AG04450 (cell line): ENCODE measurements around the gene TAT. TPM values are rescaled to one million over a fixed set of nuclear protein-coding genes. Genes with fewer than 3 reads are reported as not detected.

Experiments used
- CTCF ChIA-PET: fragments of 300-600, 350-600 bp; formaldehyde crosslinking; extraction: SDS; loops from one replicate; lab custom pipeline; 2022; ENCODE audit warnings: antibody characterized with exemption, inconsistent platforms; lab: Charles Lee
- POLR2A ChIA-PET: fragments of 350-600 bp; formaldehyde crosslinking; extraction: SDS; loops from one replicate; lab custom pipeline; 2021; ENCODE audit warnings: antibody characterized with exemption, inconsistent platforms; lab: Yijun Ruan, JAX
- DNase-seq: peaks from one replicate; pipeline ENCODE4 v3.0.0-alpha.2; 2011; ENCODE audit warnings: low read depth, low spot score
- H3K27ac ChIP-seq: one replicate; pipeline ENCODE4 v1.5.1; 2012; ENCODE audit warnings: low read depth, low read length, control low read depth
- H3K27me3 ChIP-seq: one replicate; pipeline ENCODE4 v1.6.0; 2012; ENCODE audit warnings: low read length; ENCODE audit not compliant: control insufficient read depth, insufficient read depth
- H3K4me3 ChIP-seq: 2 replicates; pipeline ENCODE4 v1.5.1; 2011; ENCODE audit warnings: mild to moderate bottlenecking, low read depth, low read length, control low read depth
- H3K9me3 ChIP-seq: 2 replicates; pipeline ENCODE4 v1.5.1; 2012; ENCODE audit warnings: low read length; ENCODE audit not compliant: control insufficient read depth, insufficient read depth
- polyA plus RNA-seq: library from polyadenylated mRNA; depleted of rRNA; stranded (reverse); fragments of >200 nt; gene quantifications from 2 replicates; pipeline ENCODE4 v1.2.3, GENCODE V29; 2011; rRNA removed
- small RNA-seq: library from RNA; depleted of rRNA; stranded (forward); fragments of <200 nt; gene quantifications from one replicate; pipeline ENCODE3, GENCODE V24; 2012; ENCODE audit warnings: low read depth; ENCODE audit not compliant: insufficient read length
- TF ChIP-seq, protein P1 (sequence below): IDR thresholded peaks from 2 replicates; pipeline ENCODE4 v1.5.1; 2011; ENCODE audit warnings: low read depth, low read length, control low read depth, inconsistent platforms

Gene TAT
- polyA plus RNA-seq, 1 experiment, result not detected

DNA sequence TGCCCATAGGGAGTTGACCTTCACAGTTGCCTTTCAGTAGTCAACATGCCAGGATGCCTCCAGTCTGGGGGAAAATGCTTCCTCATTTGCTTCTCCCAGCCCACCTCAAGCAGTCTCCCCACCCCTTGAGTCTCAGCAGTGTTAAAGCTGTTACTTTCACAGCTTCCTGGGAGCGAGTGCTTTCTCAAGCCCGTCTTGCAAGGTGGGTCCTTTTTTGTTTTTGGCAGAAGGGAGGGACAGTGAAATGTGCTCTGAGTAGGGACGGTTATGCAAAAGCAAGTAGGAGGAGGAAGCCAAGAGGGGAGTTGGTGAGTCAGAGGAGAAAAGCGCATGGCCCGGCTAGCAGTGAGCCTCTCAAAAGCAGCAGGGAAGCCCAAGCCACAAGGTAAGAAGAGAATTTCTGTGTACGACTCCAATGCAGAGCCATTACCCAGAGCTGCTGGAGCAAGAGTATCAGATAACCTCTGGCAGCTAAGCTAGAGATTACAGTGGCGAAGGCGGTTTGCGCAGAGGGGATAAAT, 50.7 kb downstream of the TAT start, which contains the start of gene CHST4:
Gene CHST4, plus strand, starts transcription at position 316 of the 521 bp plus-strand sequence. CDS start 10,252 bp downstream, outside the sequence.
- DNase-seq, result peak; percentile 27
- Histone ChIP-seq H3K4me3 (no peak within 1 kb of the TSS), H3K27me3 (no peaks in the 10 kb centered on the region), H3K27ac (no peak within 1 kb of the TSS), H3K9me3 (no peaks in the 10 kb centered on the region)
- CTCF ChIA-PET, result interaction anchor here (1.1 to 1.3 kb wide), 2 partner anchors 13 to 26 kb away, joined by 4 to 6 read pairs; no protein-coding TSS in a partner anchor
- TF ChIP-seq, protein P1, sequence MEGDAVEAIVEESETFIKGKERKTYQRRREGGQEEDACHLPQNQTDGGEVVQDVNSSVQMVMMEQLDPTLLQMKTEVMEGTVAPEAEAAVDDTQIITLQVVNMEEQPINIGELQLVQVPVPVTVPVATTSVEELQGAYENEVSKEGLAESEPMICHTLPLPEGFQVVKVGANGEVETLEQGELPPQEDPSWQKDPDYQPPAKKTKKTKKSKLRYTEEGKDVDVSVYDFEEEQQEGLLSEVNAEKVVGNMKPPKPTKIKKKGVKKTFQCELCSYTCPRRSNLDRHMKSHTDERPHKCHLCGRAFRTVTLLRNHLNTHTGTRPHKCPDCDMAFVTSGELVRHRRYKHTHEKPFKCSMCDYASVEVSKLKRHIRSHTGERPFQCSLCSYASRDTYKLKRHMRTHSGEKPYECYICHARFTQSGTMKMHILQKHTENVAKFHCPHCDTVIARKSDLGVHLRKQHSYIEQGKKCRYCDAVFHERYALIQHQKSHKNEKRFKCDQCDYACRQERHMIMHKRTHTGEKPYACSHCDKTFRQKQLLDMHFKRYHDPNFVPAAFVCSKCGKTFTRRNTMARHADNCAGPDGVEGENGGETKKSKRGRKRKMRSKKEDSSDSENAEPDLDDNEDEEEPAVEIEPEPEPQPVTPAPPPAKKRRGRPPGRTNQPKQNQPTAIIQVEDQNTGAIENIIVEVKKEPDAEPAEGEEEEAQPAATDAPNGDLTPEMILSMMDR, result no peak
- POLR2A ChIA-PET, result no interaction called here

DNA sequence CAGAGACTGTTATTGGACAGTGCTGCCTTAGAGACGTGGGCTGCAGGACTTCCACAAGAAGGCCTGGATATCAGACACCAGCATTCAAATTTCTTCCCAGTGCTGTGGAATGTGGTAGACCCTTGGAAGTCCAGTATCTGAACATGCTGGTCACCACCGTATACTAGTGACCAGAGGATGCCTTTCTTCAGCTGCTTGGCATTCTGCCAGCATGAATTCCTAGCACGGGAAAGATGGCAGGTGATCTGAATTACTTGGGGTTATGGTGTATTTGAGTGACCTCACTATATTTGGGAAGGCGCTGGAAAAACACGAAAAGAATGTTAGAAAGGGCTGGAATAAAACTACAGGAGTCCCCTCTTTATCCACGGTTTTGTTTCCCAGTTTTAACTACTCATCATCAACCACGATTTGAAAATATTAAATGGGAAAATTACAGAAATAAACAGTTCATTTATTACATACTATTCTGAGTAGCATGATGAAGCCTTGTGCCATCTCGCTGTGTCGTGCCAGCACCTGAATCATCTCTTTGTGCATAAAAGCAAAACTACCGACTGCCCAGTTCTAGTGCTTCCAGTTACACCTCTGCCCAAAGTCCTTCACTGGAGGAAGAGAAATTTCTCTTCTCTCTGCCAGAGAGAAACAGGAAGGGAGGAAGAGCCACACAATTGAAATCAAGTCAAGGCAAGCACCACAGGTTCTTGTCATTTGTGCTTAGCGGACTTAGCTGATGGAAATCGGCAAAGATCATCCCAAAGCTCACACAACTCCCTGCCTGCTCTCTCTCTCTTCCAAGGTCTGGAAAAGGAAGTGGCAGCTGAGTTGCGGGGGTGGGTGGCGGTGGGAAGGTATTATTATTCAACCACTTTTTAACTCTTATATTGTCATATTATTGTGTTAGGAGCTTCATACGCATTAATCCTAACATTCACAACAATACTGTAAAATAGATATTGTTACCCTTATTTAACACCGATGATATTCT, 52.0 kb downstream of the TAT start:
- TF ChIP-seq, protein P1, result no peak
- no peaks in the 10 kb centered on the region for H3K9me3 ChIP-seq
- H3K27me3 ChIP-seq, result no peaks in the 10 kb centered on the region
- CTCF ChIA-PET, result interaction anchor here (1.2 kb wide), 2 partner anchors 25 to 112 kb away, joined by 3 read pairs; no protein-coding TSS in a partner anchor
- H3K27ac ChIP-seq, result no peak overlapping the region
- H3K4me3 ChIP-seq, result no peak overlapping the region
- DNase-seq, result no peak
- POLR2A ChIA-PET, result no interaction called here

DNA sequence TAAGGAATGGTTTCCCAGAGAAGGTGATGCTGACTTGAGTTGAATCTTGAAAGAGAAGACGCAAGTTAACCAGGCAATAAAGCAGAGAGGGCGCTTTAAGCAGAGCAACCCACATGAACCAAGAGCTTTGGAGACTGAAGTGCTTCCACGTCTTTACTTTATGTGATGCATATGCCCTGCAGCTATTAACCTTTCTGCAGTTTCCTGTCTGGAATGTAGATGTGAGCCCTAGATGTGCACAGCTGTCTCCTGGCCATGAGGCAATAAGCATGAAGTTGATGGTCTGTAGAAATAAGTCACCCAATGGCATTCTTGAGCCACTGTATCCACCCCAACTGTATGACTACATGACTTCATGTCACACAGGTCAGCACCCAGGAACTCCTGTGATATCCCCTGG, 56.3 kb downstream of the TAT start:
- Histone ChIP-seq H3K27me3 (no peaks in the 10 kb centered on the region), H3K9me3 (no peaks in the 10 kb centered on the region), H3K27ac (no peak overlapping the region), H3K4me3 (no peak overlapping the region)
- DNase-seq, result no peak
- TF ChIP-seq, protein P1, result no peak
- CTCF ChIA-PET, result interaction anchor here (1.0 kb wide), 1 partner anchor 22 kb away, joined by 5 read pairs; no protein-coding TSS in a partner anchor
- POLR2A ChIA-PET, result interaction anchor here (0.6 kb wide), 1 partner anchor 44 kb away, joined by 3 read pairs; no protein-coding TSS in a partner anchor

Small RNA genes within 50 kb of the gene (small RNA-seq; reads per million reads assigned to genes)
- gene RNU6-1061P, result not detected

Other genes with a start within 250 kb of the TAT start
- gene CALB2, start 218.4 kb downstream of the TAT start, polyA plus RNA-seq, result 2.9 and 3.0 TPM in 2 replicates
- gene TLE7, start 135.0 kb downstream of the TAT start, polyA plus RNA-seq, result not detected in 2 replicates
- 11.9 and 14.8 TPM in 2 replicates for gene ZNF23, start 114.8 kb downstream of the TAT start, polyA plus RNA-seq
- gene ZNF19, start 87.8 kb downstream of the TAT start, polyA plus RNA-seq, result 1.9 and 2.0 TPM in 2 replicates
- not detected in 2 replicates for gene CHST4, start 50.7 kb downstream of the TAT start, polyA plus RNA-seq
- gene MARVELD3, start 49.1 kb upstream of the TAT start, polyA plus RNA-seq, result not detected in 2 replicates
- gene PHLPP2, start 147.6 kb upstream of the TAT start, polyA plus RNA-seq, result 8.5 and 10.3 TPM in 2 replicates
- 85.8 and 90.6 TPM in 2 replicates for gene AP1G1, start 231.7 kb upstream of the TAT start, polyA plus RNA-seq